Activated CD4-positive, alpha-beta T cell treated with anti-CD3 and anti-CD28 coated beads, Interleukin-2, amount 50 U/mL, for 1 hour (primary cell): ENCODE results near the gene FCGR3B.
"Not testable (repeated sequence)": the region's sequence is repeated elsewhere in the genome, so short reads cannot be mapped to it uniquely, and the experiment has no call there.

Experiments
- DNase-seq: peaks from one replicate; pipeline ENCODE4 v3.0.0-alpha.2; 2020

FCGR3B gene

DNA sequence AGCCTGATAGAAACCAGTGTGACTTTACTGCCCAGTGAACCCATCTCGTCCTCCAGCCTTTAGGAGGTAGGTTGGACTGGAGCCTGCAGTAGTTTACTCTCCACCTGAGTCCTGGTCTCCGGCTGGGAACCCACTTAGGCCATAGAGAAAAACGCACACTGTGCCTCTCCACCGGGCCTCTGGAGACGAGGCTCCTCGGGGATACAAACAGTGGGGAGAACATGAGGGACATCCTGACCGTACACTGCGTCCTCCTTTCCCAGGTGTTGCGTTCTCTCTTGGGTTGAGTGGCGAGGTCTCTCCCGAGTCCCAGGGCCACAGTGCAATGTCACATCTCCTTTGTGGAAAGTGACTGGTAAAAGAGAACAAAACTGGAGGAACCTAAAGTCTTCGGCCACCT is 26.0 kb downstream of the FCGR3B start:
- DNase-seq: not testable (repeated sequence)

DNA sequence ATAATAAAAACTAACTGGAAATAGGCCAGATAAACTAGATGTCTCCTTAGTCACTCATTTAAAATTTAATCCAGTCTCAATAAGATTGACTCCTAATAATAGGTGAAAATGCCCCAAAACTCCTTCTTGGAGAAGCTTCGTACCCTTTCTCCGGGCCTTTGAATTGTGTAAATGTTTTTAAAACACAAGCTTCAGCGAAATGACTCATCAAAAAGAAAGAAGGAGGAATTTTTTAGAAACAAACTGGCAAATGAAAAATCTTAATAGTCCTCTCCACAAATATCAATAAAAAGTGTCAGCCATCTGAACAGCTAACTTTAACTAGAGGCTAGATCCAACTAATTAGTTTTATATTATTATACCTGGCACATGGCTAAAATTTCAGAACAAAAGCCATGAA is 33.9 kb downstream of the FCGR3B start:
- DNase-seq: not testable (repeated sequence)

DNA sequence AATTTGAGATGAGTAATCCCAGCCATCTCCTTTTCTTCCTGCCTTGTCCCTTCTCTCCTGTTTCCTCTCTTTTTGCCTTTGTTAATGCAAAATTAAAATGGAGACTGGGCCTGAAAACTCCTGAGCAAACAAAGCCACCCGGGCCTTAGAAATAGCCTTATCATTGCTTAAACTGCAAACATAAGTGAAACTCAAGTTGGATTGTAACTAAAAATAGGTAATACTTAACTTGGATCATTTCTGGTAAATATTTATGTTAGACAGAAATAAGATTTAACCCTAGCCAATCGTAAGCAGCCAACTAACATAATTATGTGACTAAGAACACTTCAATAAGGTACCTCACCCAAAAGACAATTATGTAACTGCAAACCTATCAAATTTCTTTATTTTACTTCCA is 35.4 kb downstream of the FCGR3B start:
- not testable (repeated sequence) for DNase-seq

DNA sequence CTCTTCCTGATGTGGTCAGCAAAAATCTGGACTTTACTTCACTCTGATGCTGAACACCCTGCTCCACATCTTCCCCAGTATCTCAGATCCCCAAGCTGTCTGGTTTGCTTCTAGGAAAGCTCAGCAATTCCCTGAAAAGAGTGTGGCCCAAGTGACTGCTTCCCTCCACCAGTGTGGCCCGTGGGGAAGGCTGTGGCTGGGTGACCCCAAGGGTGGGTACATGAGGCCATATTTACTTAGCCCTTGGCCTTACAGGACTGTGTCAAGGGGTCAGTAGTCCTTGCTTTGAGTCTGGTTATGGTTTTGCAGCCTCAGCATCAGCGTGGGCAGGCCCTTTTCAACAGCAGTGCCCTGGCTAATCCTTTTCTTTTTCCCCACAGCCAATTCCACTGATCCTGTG is 35.8 kb downstream of the FCGR3B start:
- not testable (repeated sequence) for DNase-seq

DNA sequence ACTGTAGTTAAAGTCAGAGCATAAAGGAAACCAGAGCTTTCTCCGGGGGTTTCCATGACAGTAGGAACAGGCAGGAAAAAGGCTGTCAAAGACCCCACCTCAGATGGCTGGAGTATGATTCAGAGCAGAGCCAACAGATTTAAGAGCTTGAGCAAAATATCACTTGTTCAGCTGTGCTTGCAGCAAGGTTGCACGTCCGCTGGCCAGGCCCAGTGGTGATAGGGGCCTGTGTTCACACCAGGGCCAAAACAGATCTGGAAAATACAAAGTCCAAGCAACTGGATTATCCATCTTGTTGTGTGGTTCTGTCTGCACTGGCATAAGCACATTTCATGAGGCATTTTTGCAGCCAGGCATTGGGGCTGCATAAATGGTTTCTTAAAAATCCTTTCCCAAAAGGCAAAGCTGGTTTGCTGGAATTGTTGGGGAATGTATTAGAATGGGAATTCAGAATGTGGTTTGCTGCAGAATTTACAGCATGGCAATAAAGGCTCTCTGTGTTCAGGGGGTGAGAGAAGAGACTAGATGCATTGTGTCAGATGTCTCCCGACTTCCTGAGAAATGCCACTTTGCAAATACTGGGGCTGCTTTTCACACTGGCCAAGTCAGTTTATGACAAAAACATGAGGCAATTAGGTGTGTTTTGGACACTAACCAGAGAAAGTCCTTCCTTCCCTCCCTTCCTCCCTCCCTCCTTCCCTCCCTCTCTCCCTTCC is 36.5 kb downstream of the FCGR3B start:
- DNase-seq: not testable (repeated sequence)

DNA sequence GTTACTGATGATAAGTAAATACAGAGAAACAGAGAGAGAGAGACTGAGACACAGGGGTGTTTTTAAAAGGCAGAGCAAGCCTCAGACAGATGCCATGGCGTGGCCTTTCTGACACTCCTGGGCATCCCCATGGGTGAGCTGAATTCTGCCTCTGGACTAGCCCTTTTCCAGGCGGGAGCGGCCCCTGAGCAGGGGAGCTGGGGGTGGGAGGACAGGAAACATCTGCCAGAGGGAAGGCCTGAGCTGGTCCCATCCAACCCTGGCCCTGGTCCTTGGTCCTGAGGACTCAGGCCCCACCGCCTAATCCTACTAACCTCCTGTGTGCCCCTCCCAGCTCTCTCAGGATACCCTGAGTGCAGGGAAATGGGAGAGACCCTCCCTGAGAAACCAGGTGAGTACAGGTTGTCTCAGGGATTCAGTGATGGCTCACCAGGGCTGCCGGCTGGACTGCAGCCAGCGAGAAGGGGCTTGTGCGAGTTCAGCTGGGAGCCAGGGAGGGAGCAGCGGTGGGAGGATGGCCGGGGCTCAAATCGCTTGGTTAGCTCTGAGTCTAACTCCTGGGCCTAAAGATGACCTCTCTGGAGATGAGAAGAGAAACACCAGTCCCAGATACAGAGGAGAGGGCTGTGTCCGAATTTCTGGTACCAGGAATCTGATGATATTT is 37.8 kb downstream of the FCGR3B start:
- DNase-seq: not testable (repeated sequence)

DNA sequence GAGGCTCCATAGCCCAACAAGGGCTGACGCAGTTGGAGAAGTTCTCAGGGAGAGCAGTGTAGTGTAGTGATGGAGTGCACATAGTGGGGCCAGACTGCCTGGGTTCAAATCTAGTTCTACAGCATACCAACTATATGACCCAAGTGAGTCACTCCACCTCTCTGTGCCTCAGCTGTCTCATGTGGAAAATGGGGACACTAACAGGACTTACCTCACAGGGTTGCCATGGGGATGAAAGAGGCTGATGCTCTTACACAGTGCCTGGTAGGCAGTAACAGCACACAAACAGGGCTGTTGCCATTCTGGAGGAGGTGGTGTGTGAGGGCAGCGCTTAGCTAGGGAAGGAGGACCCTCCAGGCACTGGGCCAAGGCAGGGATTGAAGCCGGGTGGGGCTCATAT is 38.4 kb downstream of the FCGR3B start:
- DNase-seq: not testable (repeated sequence)

DNA sequence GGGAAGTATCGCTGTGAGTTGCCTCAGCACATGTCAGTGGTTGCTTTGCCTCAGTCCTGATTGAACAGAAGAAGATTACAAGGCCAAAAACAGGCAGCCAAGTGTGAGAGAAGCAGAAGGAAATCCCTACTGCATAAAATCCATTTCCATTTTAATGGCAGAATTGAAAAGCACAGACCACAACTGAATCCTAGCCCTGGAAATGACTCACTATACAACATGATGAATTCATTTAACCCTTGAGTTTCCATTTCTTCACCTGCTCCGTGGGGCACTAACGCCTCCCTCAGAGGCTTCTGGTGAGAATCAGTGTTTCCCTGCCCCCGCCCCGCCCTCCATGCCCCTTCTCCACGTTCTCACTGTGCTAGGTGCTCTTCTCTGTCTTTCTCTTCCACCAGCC is 41.1 kb downstream of the FCGR3B start:
- DNase-seq: not testable (repeated sequence)

DNA sequence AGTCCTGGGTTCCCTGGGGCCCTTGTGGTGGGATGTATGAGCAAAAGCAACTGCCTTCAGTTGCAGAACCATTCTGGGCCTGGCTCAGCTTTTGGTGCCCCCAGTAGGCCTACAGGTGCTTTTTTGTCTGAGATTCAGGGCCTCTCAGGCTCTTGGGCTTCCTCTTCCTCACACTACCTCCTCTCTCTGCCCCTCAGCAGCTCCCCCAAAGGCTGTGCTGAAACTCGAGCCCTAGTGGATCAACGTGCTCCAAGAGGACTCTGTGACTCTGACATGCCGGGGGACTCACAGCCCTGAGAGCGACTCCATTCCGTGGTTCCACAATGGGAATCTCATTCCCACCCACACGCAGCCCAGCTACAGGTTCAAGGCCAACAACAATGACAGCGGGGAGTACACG is 41.6 kb downstream of the FCGR3B start:
- DNase-seq: not testable (repeated sequence)

DNA sequence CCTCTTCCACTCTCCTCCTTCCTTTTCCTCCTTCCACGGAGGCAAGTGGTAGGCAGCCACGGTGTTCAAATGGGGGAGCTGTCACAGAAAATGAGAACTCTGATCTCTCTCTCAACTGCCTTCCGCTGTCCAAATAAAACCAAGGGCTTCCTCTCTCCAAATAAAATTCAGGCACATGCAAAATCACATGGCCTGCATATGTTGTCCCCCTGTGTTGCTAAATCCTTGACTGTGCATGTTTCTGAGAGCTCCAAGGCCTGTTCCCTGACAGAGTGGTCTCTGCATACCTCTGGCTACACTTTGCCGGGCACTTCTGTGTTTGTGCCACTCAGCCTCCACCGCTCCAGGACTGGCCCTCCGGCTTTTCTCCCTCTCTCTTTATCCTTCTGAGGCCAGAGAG is 42.4 kb downstream of the FCGR3B start:
- not testable (repeated sequence) for DNase-seq

DNA sequence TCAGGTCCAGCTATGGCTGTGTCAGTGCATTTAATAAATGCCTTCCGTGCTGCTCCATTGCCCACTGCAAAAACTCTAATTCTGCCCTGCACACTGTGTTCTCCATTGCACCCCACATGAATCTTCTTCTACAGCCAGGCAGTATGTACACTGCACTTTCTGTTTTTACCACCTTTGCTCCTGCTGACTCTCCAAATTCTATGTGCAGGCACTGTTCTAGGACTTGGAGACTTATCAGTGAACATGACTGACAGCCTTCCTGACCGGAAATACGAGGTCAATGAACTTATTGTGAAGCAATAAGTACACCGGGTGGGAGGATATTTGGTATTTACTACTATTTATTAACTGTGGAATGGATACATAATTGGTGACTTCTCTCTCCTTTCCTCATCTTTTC is 48.1 kb downstream of the FCGR3B start:
- DNase-seq: not testable (repeated sequence)

DNA sequence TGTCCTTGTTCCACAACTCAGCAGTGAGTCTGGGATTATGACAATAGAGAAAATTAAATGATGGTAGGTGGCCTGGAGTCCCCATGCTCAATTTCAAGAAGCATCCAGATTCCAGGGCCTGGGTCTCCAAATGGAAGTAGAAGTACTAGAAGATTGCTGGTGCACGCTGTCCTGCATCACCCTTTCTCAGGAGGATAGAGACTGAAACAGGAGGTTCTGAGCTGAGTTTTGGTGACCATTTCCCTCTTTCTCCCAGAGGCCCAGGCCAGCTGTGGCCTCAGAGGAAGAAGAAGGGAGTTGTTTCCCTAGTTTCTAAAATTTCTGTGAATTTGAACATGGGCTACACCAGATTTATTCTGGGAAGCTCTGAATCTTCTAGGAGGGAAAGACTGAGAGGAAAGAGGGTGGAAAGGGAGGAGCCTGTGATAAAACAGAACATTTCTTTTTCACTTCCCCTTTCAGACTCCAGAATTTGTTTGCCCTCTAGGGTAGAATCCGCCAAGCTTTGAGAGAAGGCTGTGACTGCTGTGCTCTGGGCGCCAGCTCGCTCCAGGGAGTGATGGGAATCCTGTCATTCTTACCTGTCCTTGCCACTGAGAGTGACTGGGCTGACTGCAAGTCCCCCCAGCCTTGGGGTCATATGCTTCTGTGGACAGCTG is 50.0 kb downstream of the FCGR3B start:
- not testable (repeated sequence) for DNase-seq

DNA sequence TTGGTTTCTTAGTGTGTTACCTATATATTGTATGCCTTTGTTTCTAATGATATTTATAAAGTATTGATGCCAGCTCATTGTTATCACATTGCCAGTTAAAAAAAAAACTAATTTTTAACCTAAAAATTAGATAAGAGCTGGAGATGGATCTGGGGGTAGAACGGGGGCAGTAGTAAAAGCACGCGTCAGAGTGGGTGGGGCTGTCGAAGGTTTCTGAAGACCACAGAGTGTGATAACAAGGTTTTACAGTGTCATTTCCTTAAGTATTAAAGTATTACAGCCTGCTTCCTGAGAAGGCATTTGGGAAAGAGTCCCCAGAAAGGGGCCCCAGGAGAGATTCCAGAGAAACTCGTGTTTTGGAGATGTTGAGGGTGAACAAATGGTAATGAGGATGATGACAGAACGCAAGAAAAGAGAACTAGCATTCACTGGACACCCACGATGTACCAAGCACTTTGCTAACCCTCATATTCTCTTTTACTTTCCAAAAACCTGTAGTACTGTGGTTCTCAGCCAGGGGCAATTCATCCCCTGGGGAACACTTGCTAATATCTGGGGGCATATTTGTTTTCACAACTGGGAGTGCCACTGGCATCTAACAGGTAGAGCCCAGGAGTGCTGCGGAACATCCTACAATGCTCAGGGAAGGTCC is 51.0 kb downstream of the FCGR3B start:
- DNase-seq: not testable (repeated sequence)

DNA sequence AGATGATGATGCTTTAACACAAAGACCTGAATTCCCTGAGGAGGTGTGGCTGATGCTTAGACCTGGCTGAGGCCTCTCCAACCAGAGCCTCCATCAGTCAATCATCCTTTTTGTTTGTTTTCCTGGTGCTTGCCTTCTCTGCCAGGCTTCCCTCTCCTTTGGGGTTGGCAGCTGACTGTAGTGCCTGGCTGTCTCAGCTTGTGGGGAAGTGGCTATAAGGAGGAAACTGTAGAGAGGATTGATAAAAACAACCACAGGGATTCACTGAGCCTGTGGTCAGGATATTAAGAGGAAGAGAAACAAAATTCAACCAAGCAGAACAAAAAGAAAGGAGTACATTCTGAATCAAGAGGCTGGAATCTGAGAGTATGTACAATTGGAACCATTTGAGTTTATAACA is 54.3 kb downstream of the FCGR3B start:
- not testable (repeated sequence) for DNase-seq
